ENCODE data around the gene ARRB2. TPM values are rescaled to one million over a fixed set of nuclear protein-coding genes. Genes with fewer than 3 reads are reported as not detected.
"Not testable (repeated sequence)": the region's sequence is repeated elsewhere in the genome, so short reads cannot be mapped to it uniquely, and the experiment has no call there.

Gene ARRB2
- total RNA-seq, 2 donors from 2014 or later: 9.0 to 22.9 TPM

DNA sequence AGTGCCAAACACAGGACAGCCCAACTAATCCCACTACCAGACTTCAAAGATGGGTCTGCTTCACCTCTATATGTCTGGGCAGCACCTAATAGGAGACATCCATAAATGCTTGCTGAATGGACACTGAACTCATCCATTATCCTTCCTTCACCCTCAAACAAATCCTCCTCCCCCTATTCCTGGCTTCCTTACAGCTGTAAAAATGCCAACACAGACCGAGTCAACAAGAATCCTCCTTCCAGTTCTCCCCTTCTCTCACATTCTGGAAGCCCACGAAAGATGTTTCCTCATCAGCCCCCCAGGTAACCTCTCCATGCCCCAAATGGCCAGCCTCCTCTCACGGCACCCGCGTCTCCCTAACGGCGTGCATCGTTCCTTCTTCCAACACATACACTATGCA is 18.7 kb upstream of the ARRB2 start:
- H3K27ac ChIP-seq: no peak overlapping the region

GRCh38 chr17:4693416-4693815 is 17.0 kb upstream of the ARRB2 start:
- H3K4me3 ChIP-seq: no peak overlapping the region
- no peaks in the 10 kb centered on the region for H3K4me1 ChIP-seq
- H3K9me3 ChIP-seq: no peaks in the 10 kb centered on the region
- TF ChIP-seq, protein P1, sequence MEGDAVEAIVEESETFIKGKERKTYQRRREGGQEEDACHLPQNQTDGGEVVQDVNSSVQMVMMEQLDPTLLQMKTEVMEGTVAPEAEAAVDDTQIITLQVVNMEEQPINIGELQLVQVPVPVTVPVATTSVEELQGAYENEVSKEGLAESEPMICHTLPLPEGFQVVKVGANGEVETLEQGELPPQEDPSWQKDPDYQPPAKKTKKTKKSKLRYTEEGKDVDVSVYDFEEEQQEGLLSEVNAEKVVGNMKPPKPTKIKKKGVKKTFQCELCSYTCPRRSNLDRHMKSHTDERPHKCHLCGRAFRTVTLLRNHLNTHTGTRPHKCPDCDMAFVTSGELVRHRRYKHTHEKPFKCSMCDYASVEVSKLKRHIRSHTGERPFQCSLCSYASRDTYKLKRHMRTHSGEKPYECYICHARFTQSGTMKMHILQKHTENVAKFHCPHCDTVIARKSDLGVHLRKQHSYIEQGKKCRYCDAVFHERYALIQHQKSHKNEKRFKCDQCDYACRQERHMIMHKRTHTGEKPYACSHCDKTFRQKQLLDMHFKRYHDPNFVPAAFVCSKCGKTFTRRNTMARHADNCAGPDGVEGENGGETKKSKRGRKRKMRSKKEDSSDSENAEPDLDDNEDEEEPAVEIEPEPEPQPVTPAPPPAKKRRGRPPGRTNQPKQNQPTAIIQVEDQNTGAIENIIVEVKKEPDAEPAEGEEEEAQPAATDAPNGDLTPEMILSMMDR (IDR thresholded peaks at IDR 0.05): no peak
- no peaks in the 10 kb centered on the region for H3K27me3 ChIP-seq
- no peak for DNase-seq (ENCODE audit: low spot score)
- no peaks in the 10 kb centered on the region for H3K36me3 ChIP-seq
- no peak overlapping the region for H3K27ac ChIP-seq

More for the DNA sequence above, 18.7 kb upstream of the ARRB2 start:
- Histone ChIP-seq H3K36me3 (no peaks in the 10 kb centered on the region), H3K4me3 (no peak overlapping the region), H3K27me3 (no peaks in the 10 kb centered on the region), H3K9me3 (no peaks in the 10 kb centered on the region), H3K4me1 (no peaks in the 10 kb centered on the region)
- no peak for DNase-seq (ENCODE audit: low spot score)
- TF ChIP-seq, protein P1 (IDR thresholded peaks at IDR 0.05): no peak

DNA sequence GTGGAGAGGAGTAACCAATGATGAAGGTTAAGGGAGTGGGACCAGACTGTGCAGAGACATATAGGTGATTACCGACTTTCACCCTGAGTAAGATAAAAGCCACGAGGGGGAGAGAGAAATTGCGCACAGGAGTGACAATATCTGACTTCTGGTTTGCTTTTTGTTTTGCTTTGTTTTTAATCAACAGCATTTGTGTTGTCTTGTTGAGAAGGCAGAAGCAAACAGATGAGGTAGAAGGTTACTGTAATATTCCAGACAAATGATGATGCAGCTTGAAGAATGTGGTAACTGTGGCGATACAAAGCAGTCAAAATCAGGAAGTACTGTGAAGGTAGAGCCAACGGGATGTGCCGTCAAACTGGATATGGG is 14.0 kb upstream of the ARRB2 start:
- Histone ChIP-seq H3K9me3 (no peaks in the 10 kb centered on the region), H3K36me3 (no peaks in the 10 kb centered on the region), H3K4me1 (no peaks in the 10 kb centered on the region), H3K4me3 (no peak overlapping the region), H3K27me3 (no peaks in the 10 kb centered on the region), H3K27ac (no peak overlapping the region)
- no peak for DNase-seq (ENCODE audit: low spot score)
- TF ChIP-seq, protein P1 (IDR thresholded peaks at IDR 0.05): no peak

DNA sequence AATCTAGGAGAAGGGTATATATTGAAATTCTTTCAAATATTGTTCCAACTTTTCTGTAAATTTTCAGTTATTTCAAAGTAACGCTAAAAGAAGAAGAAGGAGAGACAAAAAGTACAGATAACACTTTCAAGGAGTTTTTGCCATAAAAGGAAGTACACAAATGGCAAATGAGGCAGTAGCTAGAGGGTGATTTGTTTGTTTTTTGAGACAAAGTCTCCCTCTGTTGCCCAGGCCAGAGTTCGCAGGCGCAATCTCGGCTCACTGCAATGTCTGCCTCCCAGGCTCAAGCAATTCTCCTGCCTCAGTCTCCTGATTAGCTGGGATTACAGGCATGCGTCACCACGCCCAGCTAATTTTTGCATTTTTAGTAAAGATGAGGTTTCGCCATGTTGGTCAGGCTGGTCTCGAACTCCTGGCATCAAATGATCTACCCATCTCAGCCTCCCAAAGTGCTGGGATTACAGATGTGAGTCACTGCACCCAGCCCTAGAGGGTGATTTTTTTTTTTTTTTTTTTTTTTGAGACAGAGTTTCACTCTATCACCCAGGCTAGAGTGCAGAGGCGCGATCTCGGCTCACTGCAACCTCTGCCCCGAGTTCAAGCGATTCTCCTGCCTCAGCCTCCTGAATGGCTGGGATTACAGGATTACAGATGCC is 10.9 kb upstream of the ARRB2 start:
- H3K9me3 ChIP-seq; DNase-seq (ENCODE audit: low spot score); H3K36me3 ChIP-seq; H3K27ac ChIP-seq; H3K4me3 ChIP-seq; H3K27me3 ChIP-seq: not testable (repeated sequence)
- H3K4me1 ChIP-seq: peaks cover 0 to 11% of the 10 kb centered on the region in 2 donors

DNA sequence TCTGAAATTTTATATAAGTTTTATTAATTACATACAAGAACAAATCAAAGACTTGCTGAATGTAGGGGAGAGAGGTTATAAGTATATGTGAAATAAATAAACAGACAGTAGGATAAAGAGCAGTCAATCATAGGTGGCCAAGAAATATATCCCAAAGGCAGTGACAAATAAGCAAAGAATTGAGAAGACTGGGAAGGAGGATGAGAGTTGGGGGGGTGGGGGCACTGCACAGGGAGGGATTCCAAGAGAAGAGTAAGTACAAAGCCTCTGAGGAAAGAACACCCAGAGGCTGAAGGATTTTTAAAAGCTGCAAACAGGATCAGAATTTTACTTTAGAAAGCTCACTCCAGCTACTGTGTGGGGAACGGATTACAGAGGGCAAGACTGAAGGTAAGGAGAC is 9.3 kb upstream of the ARRB2 start:
- H3K4me1 ChIP-seq: peaks cover 0 to 11% of the 10 kb centered on the region in 2 donors
- no peaks in the 10 kb centered on the region for H3K9me3 ChIP-seq
- no peak overlapping the region for H3K27ac ChIP-seq
- DNase-seq (ENCODE audit: low spot score): no peak
- H3K27me3 ChIP-seq: no peaks in the 10 kb centered on the region
- no peak overlapping the region for H3K4me3 ChIP-seq
- H3K36me3 ChIP-seq: no peaks in the 10 kb centered on the region
- TF ChIP-seq, protein P1 (IDR thresholded peaks at IDR 0.05): no peak

DNA sequence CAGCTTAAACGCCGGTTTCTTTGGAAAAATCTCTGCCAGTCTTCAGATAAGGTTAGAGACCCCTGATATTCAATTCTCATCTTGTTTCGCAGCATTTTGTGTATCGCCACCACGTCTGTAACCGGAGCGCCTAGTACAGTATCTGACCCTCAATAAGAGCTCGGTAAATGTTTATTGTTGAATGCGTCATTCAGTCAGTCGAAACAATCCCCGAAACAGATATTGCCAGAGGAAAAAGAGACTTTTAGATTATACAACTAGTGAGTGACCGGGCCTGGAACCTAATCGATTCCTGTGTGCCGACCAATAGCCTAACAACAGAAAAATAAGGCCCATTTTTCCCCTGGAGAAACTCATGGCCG is 7.1 kb upstream of the ARRB2 start:
- no peaks in the 10 kb centered on the region for H3K36me3 ChIP-seq
- TF ChIP-seq, protein P1 (IDR thresholded peaks at IDR 0.05): no peak
- H3K27me3 ChIP-seq: no peaks in the 10 kb centered on the region
- no peak for DNase-seq (ENCODE audit: low spot score)
- peaks cover 0 to 11% of the 10 kb centered on the region in 2 donors for H3K4me1 ChIP-seq
- peak overlapping the region; percentile 90 to 96 for H3K4me3 ChIP-seq
- no peaks in the 10 kb centered on the region for H3K9me3 ChIP-seq
- peak overlapping the region; percentile 81 to 83 for H3K27ac ChIP-seq

- H3K27ac ChIP-seq: peak overlapping the region; percentile 81 to 83
These were observed 5.9 kb upstream of the ARRB2 start for GRCh38 chr17:4704574-4704907.

More at GRCh38 chr17:4704574-4704907, 5.9 kb upstream of the ARRB2 start:
- Histone ChIP-seq H3K4me3 (peak overlapping the region; percentile 90 to 96), H3K4me1 (peaks cover 0 to 11% of the 10 kb centered on the region in 2 donors)
- not testable (repeated sequence) for H3K27me3 ChIP-seq; H3K9me3 ChIP-seq; DNase-seq (ENCODE audit: low spot score); H3K36me3 ChIP-seq
